ENCODE data around the gene OR3A1. TPM values are rescaled to one million over a fixed set of nuclear protein-coding genes. Genes with fewer than 3 reads are reported as not detected.

Gene OR3A1
- total RNA-seq: not detected in 2 replicates

GRCh38 chr17:3298260-3298659 lies at the start of gene OR3A1:
Gene OR3A1 (minus strand): TSS chr17:3298360. CDS start chr17:3292582, 5,778 bp downstream.

Other genes with a start within 250 kb of the OR3A1 start
- gene OR1D5, start 234.8 kb downstream of the OR3A1 start, total RNA-seq: not detected in 2 replicates
- gene OR1D2, start 193.9 kb downstream of the OR3A1 start, total RNA-seq: not detected in 2 replicates
- not detected in 2 replicates for gene OR1G1, start 170.8 kb downstream of the OR3A1 start, total RNA-seq
- gene OR1A2, start 100.8 kb downstream of the OR3A1 start, total RNA-seq: not detected in 2 replicates
- gene OR1A1, start 90.7 kb downstream of the OR3A1 start, total RNA-seq: under 0.01 TPM in 1 of 2 replicates, not detected in the other
- not detected in 2 replicates for gene OR3A2, start 87.9 kb upstream of the OR3A1 start, total RNA-seq
- gene OR1E1, start 100.0 kb upstream of the OR3A1 start, total RNA-seq: not detected in 2 replicates
- gene OR3A3, start 113.0 kb upstream of the OR3A1 start, total RNA-seq: not detected in 2 replicates
- gene OR1E2, start 135.5 kb upstream of the OR3A1 start, total RNA-seq: not detected in 2 replicates
- not detected in 2 replicates for gene SPATA22, start 173.5 kb upstream of the OR3A1 start, total RNA-seq
- gene ASPA, start 177.6 kb upstream of the OR3A1 start, total RNA-seq: not detected in 2 replicates

Measured in nasal cavity respiratory epithelium epithelial cell of viscerocranial mucosa (primary cell).